K562 (cell line): Measurements from ENCODE around the gene DCTN1. TPM values are rescaled to one million over a fixed set of nuclear protein-coding genes. Genes with fewer than 3 reads are reported as not detected.

Experiments used
- NCOA2 ChIP-seq, 2 experiments: fragments of 450-650 bp; IDR thresholded peaks; 2 replicates each; pipeline ENCODE4 v1.6.1; 2018; ENCODE audit warnings: mild to moderate bottlenecking in 2 of 2, moderate library complexity in 1 of 2; ENCODE audit not compliant: partially characterized antibody in 2 of 2
- POLR2G ChIP-seq: fragments of 200-400 bp; formaldehyde crosslinking; IDR thresholded peaks from 2 replicates; pipeline ENCODE4 v1.6.1; 2017; ENCODE audit warnings: low read depth, mild to moderate bottlenecking, antibody characterized with exemption, low read length, moderate library complexity
- RAD21 ChIP-seq, 2 experiments: fragments of 250-450 bp in 1 of 2; fragments of 450-650 bp in 1 of 2; sonication (Bioruptor Pico) in 1 of 2; formaldehyde crosslinking in 1 of 2; IDR thresholded peaks in 1 of 2; conservative IDR thresholded peaks in 1 of 2; 2 replicates each; pipeline versions ENCODE4 v1.4.0 to v1.8.0; 2020 to 2022; ENCODE audit warnings: mild to moderate bottlenecking in 2 of 2, moderate library complexity in 1 of 2
- RB1 ChIP-seq: fragments of 450-650 bp; IDR thresholded peaks from 2 replicates; pipeline ENCODE4 v1.6.1; 2017; ENCODE audit warnings: low read depth, mild to moderate bottlenecking
- SIRT6 ChIP-seq: IDR thresholded peaks from one replicate; pipeline ENCODE4 v1.6.1; 2012; ENCODE audit warnings: low read depth, mild to moderate bottlenecking, control low read depth, inconsistent platforms, low read length, moderate library complexity
- SRSF1 ChIP-seq: fragments of 200-400 bp; formaldehyde crosslinking; IDR thresholded peaks from 2 replicates; pipeline ENCODE4 v1.6.1; 2017; ENCODE audit warnings: mild to moderate bottlenecking, low read depth, low read length, moderate library complexity
- STAT5B ChIP-seq: fragments of 250-450 bp; sonication (Bioruptor Pico); IDR thresholded peaks from 2 replicates; pipeline ENCODE4 v1.8.0; 2021; ENCODE audit warnings: mild to moderate bottlenecking, inconsistent platforms
- TAF1 ChIP-seq: IDR thresholded peaks from 2 replicates; pipeline ENCODE4 v1.6.1; 2011; ENCODE audit warnings: mild to moderate bottlenecking, low read length, moderate library complexity; ENCODE audit not compliant: insufficient read depth, control insufficient read depth, severe bottlenecking; ENCODE audit errors: extremely low read depth
- WHSC1 ChIP-seq: IDR thresholded peaks from one replicate; pipeline ENCODE4 v1.6.1; 2012; ENCODE audit warnings: low read length, control low read depth, inconsistent platforms
- ZNF561 ChIP-seq: fragments of 450-650 bp; formaldehyde crosslinking; conservative IDR thresholded peaks from 2 replicates; pipeline ENCODE4 v1.4.0; 2020; ENCODE audit warnings: mild to moderate bottlenecking, moderate library complexity
- polyA plus RNA-seq, 8 experiments: library from polyadenylated mRNA; depleted of rRNA in 4 of 8; stranded (reverse) in 5 of 8; unstranded in 3 of 8; fragments of >200 nt; fragmentation: Nextera tagmentation in 2 of 8; fragmentation: Illumina TruSeq in 1 of 8; extraction: Ambion mirVana in 2 of 8; extraction: Trizol in 1 of 8; gene quantifications; 2 replicates each; pipeline versions ENCODE4 v1.2.1 to v1.2.3, GENCODE V29; 2011 to 2014; ENCODE audit warnings: inconsistent platforms in 1 of 8, missing spikeins in 1 of 8
- total RNA-seq, 7 experiments: library from RNA; depleted of rRNA in 6 of 7; stranded (reverse); fragments of >200 nt in 6 of 7; fragmentation: Illumina TruSeq in 2 of 7; extraction: Trizol in 2 of 7; gene quantifications; 2 replicates each; pipeline versions ENCODE4 v1.2.1 to v1.2.3, GENCODE V29; 2011 to 2021; ENCODE audit warnings: low replicate concordance in 1 of 7
- TF ChIP-seq, protein P1 (sequence below), 2 experiments: fragments of 450-650 bp in 1 of 2; IDR thresholded peaks; 2 replicates each; pipeline ENCODE4 v1.6.1; 2011 to 2017; ENCODE audit warnings: low read depth in 2 of 2, antibody characterized with exemption in 1 of 2, borderline replicate concordance in 1 of 2, low read length in 1 of 2, mild to moderate bottlenecking in 1 of 2, mixed read lengths in 1 of 2; ENCODE audit not compliant: control insufficient read depth in 1 of 2
- TF ChIP-seq, protein P2 (sequence below): sonication (generic); formaldehyde crosslinking; IDR thresholded peaks from 2 replicates; pipeline ENCODE4 v1.8.0; 2022; ENCODE audit warnings: mild to moderate bottlenecking, missing genetic modification reagents
- TF ChIP-seq, protein P3 (sequence below): fragments of 250-450 bp; sonication (Bioruptor Pico); IDR thresholded peaks from 2 replicates; pipeline ENCODE4 v1.9.0; 2021; ENCODE audit warnings: mild to moderate bottlenecking, inconsistent platforms
- TF ChIP-seq, protein P4 (sequence below): fragments of 450-650 bp; formaldehyde crosslinking; IDR thresholded peaks from 2 replicates; pipeline ENCODE4 v1.4.0; 2022; ENCODE audit warnings: missing genetic modification characterization

DCTN1 gene
- total and polyA plus RNA-seq, 9 of the 15 experiments (the other 6 are each of a cell fraction or from before 2014, with no cell fraction given), result 23.9 to 71.7 (median 45.0) TPM

DNA sequence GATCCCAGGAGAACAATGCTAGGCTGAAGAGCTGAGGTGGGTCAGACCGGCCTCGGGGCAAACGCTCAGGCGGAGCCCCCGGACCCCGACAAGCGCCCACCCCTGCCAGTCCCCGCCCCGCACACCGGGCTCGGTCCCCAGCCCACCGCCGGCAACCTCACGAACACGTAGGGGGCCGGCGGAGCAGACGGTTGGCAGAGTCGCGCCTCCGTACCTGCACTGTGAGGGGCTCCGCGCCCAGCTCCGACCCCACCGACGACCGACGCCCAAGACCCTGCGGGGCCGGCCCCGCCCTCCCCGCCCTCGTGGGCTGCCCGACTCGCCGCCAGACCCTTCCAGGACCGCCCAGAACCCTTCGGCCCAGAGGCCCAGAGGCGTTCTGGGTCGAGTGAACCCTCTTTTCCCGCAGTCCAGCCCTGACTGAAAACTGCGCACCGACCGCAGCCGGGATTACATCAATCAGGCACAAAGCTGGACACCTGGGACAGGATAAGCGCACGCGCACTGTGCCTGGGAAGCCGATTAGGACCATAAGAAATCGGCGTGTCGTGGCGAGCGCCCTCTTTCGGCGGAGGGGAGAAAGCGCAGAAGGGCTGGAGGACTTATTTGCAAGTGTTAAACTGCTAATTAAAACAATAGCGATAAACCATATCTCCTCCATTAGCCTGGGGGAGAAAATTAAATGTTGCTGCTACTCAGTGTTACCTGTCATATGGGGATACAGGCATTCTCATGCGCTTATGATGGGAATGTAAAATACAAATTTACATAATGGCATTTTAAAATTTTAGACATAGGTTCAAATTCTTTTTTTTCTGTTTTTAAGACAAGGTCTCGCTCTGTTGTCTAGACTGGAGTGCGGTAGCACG, 11.7 kb upstream of the DCTN1 start (continued):
- TF ChIP-seq, protein P1, sequence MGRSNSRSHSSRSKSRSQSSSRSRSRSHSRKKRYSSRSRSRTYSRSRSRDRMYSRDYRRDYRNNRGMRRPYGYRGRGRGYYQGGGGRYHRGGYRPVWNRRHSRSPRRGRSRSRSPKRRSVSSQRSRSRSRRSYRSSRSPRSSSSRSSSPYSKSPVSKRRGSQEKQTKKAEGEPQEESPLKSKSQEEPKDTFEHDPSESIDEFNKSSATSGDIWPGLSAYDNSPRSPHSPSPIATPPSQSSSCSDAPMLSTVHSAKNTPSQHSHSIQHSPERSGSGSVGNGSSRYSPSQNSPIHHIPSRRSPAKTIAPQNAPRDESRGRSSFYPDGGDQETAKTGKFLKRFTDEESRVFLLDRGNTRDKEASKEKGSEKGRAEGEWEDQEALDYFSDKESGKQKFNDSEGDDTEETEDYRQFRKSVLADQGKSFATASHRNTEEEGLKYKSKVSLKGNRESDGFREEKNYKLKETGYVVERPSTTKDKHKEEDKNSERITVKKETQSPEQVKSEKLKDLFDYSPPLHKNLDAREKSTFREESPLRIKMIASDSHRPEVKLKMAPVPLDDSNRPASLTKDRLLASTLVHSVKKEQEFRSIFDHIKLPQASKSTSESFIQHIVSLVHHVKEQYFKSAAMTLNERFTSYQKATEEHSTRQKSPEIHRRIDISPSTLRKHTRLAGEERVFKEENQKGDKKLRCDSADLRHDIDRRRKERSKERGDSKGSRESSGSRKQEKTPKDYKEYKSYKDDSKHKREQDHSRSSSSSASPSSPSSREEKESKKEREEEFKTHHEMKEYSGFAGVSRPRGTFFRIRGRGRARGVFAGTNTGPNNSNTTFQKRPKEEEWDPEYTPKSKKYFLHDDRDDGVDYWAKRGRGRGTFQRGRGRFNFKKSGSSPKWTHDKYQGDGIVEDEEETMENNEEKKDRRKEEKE (IDR thresholded peaks at IDR 0.05; ENCODE audit: borderline replicate concordance in 1 of 2, control insufficient read depth in 1 of 2, low read depth in 2 of 2, low read length in 1 of 2), result 0 out of 4 replicates have a peak, but pooled peaks of 1 of the 2 experiments have one; percentile 63
- no peak for TF ChIP-seq ZNF561
- peak; percentile 57 to 62 for TF ChIP-seq RAD21 (CRISPR knock-in tag; conservative IDR thresholded peaks at IDR 0.05 in 1 of 2, IDR thresholded peaks at IDR 0.05 in 1 of 2)
- TF ChIP-seq TAF1, result peak; percentile 40
- no peak for TF ChIP-seq SRSF1
- no peak for TF ChIP-seq SIRT6
- TF ChIP-seq POLR2G, result peak; percentile 75
- TF ChIP-seq, protein P2, sequence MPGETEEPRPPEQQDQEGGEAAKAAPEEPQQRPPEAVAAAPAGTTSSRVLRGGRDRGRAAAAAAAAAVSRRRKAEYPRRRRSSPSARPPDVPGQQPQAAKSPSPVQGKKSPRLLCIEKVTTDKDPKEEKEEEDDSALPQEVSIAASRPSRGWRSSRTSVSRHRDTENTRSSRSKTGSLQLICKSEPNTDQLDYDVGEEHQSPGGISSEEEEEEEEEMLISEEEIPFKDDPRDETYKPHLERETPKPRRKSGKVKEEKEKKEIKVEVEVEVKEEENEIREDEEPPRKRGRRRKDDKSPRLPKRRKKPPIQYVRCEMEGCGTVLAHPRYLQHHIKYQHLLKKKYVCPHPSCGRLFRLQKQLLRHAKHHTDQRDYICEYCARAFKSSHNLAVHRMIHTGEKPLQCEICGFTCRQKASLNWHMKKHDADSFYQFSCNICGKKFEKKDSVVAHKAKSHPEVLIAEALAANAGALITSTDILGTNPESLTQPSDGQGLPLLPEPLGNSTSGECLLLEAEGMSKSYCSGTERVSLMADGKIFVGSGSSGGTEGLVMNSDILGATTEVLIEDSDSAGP (CRISPR knock-in tag), result no peak
- TF ChIP-seq WHSC1, result no peak
- TF ChIP-seq, protein P3, sequence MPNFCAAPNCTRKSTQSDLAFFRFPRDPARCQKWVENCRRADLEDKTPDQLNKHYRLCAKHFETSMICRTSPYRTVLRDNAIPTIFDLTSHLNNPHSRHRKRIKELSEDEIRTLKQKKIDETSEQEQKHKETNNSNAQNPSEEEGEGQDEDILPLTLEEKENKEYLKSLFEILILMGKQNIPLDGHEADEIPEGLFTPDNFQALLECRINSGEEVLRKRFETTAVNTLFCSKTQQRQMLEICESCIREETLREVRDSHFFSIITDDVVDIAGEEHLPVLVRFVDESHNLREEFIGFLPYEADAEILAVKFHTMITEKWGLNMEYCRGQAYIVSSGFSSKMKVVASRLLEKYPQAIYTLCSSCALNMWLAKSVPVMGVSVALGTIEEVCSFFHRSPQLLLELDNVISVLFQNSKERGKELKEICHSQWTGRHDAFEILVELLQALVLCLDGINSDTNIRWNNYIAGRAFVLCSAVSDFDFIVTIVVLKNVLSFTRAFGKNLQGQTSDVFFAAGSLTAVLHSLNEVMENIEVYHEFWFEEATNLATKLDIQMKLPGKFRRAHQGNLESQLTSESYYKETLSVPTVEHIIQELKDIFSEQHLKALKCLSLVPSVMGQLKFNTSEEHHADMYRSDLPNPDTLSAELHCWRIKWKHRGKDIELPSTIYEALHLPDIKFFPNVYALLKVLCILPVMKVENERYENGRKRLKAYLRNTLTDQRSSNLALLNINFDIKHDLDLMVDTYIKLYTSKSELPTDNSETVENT (CRISPR knock-in tag), result peak; percentile 14; the same call in 1 of the 2 replicates
- no peak for TF ChIP-seq STAT5B
- peak; percentile 87 for TF ChIP-seq RB1
- TF ChIP-seq NCOA2 (IDR thresholded peaks at IDR 0.05; ENCODE audit: partially characterized antibody in 2 of 2), result peak in 1 of 2 experiments; percentile 98
- TF ChIP-seq, protein P4, sequence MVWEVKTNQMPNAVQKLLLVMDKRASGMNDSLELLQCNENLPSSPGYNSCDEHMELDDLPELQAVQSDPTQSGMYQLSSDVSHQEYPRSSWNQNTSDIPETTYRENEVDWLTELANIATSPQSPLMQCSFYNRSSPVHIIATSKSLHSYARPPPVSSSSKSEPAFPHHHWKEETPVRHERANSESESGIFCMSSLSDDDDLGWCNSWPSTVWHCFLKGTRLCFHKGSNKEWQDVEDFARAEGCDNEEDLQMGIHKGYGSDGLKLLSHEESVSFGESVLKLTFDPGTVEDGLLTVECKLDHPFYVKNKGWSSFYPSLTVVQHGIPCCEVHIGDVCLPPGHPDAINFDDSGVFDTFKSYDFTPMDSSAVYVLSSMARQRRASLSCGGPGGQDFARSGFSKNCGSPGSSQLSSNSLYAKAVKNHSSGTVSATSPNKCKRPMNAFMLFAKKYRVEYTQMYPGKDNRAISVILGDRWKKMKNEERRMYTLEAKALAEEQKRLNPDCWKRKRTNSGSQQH, result no peak
